ENCODE measurements around the gene ELF1. TPM values are rescaled to one million over a fixed set of nuclear protein-coding genes. Genes with fewer than 3 reads are reported as not detected.
A peak's percentile ranks its signal among the peaks of the same experiment; 100 is the strongest.

ELF1 gene
- total RNA-seq, 4 donors from 2014 or later, result 54.6 to 118 (median 98.6) TPM

DNA sequence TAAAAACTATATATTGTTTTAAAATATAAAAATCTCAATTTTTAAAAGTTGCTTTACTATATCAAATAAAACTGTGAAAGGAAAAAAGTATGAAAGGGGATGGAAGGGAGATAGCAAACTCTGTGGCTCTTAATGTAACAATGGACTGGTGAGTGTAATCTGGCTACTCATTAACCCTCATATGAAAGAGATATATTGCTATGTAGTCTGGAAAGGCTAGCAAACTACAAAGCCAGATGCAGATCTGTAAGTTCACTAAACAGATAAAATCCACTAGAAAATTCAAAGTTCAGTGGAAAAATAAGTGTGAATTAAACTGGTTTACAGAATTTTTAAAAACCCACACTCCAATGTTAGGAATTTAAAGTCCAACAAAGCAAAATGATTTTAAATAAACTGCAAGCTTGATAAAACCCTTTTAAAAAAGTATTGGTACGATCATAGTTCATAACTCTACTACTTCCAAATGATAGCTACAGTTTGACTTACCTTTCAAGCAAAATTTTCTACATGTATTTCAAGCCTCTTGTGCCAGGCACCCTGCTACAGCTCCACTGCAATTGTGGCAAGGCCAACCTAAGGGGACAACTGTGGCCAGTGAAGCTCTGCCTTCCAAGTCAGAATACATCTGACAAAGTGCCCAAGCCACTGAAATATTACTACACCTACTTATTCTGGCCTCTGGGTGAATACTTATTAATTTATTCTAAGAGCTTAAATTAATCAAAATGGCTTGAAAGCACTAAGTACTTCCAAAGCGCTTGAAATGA lies 647 bp upstream of the ELF1 start:
- peak overlapping the region in 3 of 4 donors; percentile 81 to 88 (median 83) for H3K27ac ChIP-seq
- 88 to 89% methylated on average over 2 of the region's 2 CpGs for WGBS, 2 donors
- DNase-seq (ENCODE audit: low spot score in 2 of 2), result no peak
- H3K4me1 ChIP-seq, result peaks cover 0 to 58% (median 11%) of the 10 kb centered on the region in 4 donors
- no peaks in the 10 kb centered on the region for H3K9me3 ChIP-seq
- peaks cover 0 to 2% of the 10 kb centered on the region in 2 donors for H3K27me3 ChIP-seq
- no peak overlapping the region for H3K4me3 ChIP-seq
- TF ChIP-seq EP300 (IDR thresholded peaks at IDR 0.05), result no peak
- TF ChIP-seq, protein P1, sequence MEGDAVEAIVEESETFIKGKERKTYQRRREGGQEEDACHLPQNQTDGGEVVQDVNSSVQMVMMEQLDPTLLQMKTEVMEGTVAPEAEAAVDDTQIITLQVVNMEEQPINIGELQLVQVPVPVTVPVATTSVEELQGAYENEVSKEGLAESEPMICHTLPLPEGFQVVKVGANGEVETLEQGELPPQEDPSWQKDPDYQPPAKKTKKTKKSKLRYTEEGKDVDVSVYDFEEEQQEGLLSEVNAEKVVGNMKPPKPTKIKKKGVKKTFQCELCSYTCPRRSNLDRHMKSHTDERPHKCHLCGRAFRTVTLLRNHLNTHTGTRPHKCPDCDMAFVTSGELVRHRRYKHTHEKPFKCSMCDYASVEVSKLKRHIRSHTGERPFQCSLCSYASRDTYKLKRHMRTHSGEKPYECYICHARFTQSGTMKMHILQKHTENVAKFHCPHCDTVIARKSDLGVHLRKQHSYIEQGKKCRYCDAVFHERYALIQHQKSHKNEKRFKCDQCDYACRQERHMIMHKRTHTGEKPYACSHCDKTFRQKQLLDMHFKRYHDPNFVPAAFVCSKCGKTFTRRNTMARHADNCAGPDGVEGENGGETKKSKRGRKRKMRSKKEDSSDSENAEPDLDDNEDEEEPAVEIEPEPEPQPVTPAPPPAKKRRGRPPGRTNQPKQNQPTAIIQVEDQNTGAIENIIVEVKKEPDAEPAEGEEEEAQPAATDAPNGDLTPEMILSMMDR (IDR thresholded peaks at IDR 0.05), result no peak
- TF ChIP-seq POLR2A (IDR thresholded peaks at IDR 0.05), result no peak
- no peaks in the 10 kb centered on the region for H3K36me3 ChIP-seq

DNA sequence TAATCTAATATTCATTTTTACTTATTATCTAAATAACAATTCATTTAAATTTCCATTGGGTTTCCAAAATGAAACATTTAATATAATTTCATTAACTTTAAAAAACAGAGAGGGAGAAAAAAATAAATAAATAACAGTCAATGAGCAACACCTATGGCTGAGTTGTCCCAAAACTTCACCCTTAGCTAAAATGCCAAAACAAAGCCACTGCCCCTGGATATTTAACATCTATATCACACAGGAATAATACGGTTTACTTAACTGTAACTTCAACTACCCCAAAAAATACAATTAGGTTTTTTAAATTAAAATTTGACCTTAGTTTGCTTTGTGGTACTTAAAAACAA lies 541 bp downstream of the ELF1 start:
- Histone ChIP-seq H3K4me3 (peak overlapping the region in 2 of 4 donors; percentile 31 to 43), H3K27me3 (peaks cover 0 to 2% of the 10 kb centered on the region in 2 donors), H3K27ac (peak overlapping the region; percentile 37 to 88 (median 82)), H3K36me3 (no peaks in the 10 kb centered on the region), H3K4me1 (peaks cover 0 to 69% (median 11%) of the 10 kb centered on the region in 4 donors), H3K9me3 (no peaks in the 10 kb centered on the region)
- DNase-seq (ENCODE audit: low spot score in 2 of 2), result no peak
- no peak for TF ChIP-seq EP300 (IDR thresholded peaks at IDR 0.05)
- TF ChIP-seq POLR2A (IDR thresholded peaks at IDR 0.05), result no peak
- TF ChIP-seq, protein P1 (IDR thresholded peaks at IDR 0.05), result no peak
- whole genome bisulfite sequencing, 2 donors, result 72 to 84% methylated on average over 1 of the region's 1 CpG

DNA sequence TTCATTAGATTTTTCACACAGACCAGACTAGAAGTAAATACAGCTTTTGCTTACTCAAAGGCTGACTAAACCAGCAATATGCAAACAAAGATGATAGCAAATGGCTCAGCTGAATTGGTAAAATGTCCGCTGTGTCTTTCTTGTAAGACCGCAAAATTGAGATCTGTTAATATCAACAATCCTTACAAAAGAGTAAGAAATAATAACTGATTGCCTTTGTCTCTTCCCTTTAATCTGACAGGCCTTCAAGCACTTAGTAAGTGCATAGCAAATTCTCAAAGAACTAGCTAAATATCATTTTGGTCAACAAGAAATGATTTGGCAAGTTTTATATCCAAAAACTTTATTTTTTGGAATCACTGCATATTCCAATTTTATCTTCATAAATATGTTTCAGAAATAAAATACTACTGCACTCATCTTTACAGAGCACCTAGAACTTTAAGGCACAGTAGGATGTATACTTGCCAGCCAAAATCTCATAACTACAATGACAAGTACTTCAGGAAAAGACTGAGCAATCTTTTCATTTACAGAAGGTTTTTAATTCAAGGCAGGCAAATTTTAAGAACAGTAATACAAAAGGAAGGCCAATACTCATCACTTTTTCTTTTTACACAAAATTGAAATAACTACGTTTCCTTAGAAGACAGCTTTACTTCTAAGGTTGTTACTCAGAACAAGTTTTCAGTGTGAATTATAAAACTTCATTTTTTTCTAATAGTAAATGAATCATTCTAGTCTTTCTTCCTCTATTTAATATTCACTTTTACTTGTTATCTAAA lies 1.1 kb downstream of the ELF1 start:
- peaks cover 0 to 2% of the 10 kb centered on the region in 2 donors for H3K27me3 ChIP-seq
- H3K4me1 ChIP-seq, result peaks cover 0 to 69% (median 11%) of the 10 kb centered on the region in 4 donors
- no peaks in the 10 kb centered on the region for H3K36me3 ChIP-seq
- peak overlapping the region; percentile 32 to 88 (median 82) for H3K27ac ChIP-seq
- peak overlapping the region in 3 of 4 donors; percentile 10 to 43 (median 31) for H3K4me3 ChIP-seq
- no peaks in the 10 kb centered on the region for H3K9me3 ChIP-seq
- 74 to 85% methylated on average over 3 of the region's 3 CpGs for WGBS, 2 donors
- TF ChIP-seq, protein P1 (IDR thresholded peaks at IDR 0.05), result no peak
- TF ChIP-seq EP300 (IDR thresholded peaks at IDR 0.05) (no peak), POLR2A (IDR thresholded peaks at IDR 0.05) (no peak)
- DNase-seq (ENCODE audit: low spot score in 2 of 2), result no peak

DNA sequence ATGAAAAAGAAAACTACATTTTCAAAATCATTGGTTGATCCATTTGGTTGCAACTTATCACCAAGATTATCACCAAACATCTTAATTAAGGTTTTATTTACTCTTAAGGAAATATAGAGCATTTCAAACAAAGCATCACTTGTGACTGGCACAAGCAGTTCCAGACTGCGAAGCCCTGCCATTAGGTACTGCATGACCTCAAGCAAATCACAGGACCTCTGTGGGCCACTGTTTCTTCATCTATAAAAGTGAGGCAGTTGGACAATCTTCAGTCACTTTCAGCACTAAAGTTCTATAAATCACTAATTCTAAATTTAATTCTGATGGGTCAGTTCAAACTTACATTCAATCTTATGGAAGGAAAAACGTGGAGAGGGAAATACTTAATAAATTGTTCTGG lies 2.0 kb downstream of the ELF1 start:
- peaks cover 0 to 74% (median 11%) of the 10 kb centered on the region in 4 donors for H3K4me1 ChIP-seq
- no peaks in the 10 kb centered on the region for H3K9me3 ChIP-seq
- peak overlapping the region in 3 of 4 donors; percentile 10 to 43 (median 31) for H3K4me3 ChIP-seq
- TF ChIP-seq POLR2A (IDR thresholded peaks at IDR 0.05) (peak in 1 of 2 donors; percentile 23), EP300 (IDR thresholded peaks at IDR 0.05) (peak in 1 of 2 donors; percentile 44)
- TF ChIP-seq, protein P1 (IDR thresholded peaks at IDR 0.05), result no peak
- DNase-seq (ENCODE audit: low spot score in 2 of 2), result no peak
- H3K36me3 ChIP-seq, result no peaks in the 10 kb centered on the region
- H3K27me3 ChIP-seq, result peaks cover 0 to 2% of the 10 kb centered on the region in 2 donors
- H3K27ac ChIP-seq, result peak overlapping the region in 3 of 4 donors; percentile 81 to 88 (median 83)
- WGBS, 2 donors, result 55 to 60% methylated on average over 2 of the region's 2 CpGs

Data from tibial nerve (tissue), 4 donors.